Psoas muscle (tissue), 8 donors: ENCODE measurements around the gene CDC42SE2. TPM values are rescaled to one million over a fixed set of nuclear protein-coding genes. Genes with fewer than 3 reads are reported as not detected.

Source experiments
- ATAC-seq, 4 donors: fragments of 200-7000 bp; cut with Tn5 transposase; one replicate each; pipeline ENCODE4 v1.9.1; 2020; ENCODE audit warnings: moderate library complexity in 3 of 4, mild to moderate bottlenecking in 2 of 4
- DNase-seq, 2 donors: peaks; one replicate each; pipeline ENCODE4 v3.0.0-alpha.2; 2020
- H3K27ac ChIP-seq: fragments of 200-600 bp; one replicate; pipeline ENCODE4 v1.8.0; 2022
- H3K27me3 ChIP-seq, 3 donors: fragments of 200-600 bp in 1 of 3; one replicate each; pipeline versions ENCODE4 v1.6.1 to v1.8.0; 2013 to 2022; ENCODE audit warnings: low read length in 2 of 3, mild to moderate bottlenecking in 2 of 3, moderate library complexity in 1 of 3; ENCODE audit not compliant: insufficient read depth in 3 of 3
- H3K36me3 ChIP-seq, 2 donors: fragments of 200-600 bp in 1 of 2; one replicate each; pipeline versions ENCODE4 v1.6.1 to v1.8.0; 2013 to 2022; ENCODE audit warnings: low read depth in 1 of 2, mild to moderate bottlenecking in 1 of 2, moderate library complexity in 1 of 2; ENCODE audit not compliant: insufficient read depth in 1 of 2
- H3K4me1 ChIP-seq: fragments of 200-600 bp; one replicate; pipeline ENCODE4 v1.8.0; 2022
- H3K4me3 ChIP-seq: fragments of 200-600 bp; one replicate; pipeline ENCODE4 v1.8.0; 2022; ENCODE audit warnings: mild to moderate bottlenecking
- H3K9me3 ChIP-seq: fragments of 200-600 bp; one replicate; pipeline ENCODE4 v1.8.0; 2022
- WGBS, 3 donors: extraction: QIAGEN DNeasy Blood & Tissue Kit; methylation state at CpG; one replicate each; pipeline versions ENCODE4 v1.1.6 to v1.1.7; 2013; 5-methylcytosine and 5-hydroxymethylcytosine counted together
- intact Hi-C, 2 donors: fragments of 100-400 bp; cut with DNase I; formaldehyde crosslinking; loops; one replicate each; pipeline versions ENCODE4 v1.11.0 to v1.14.2; 2022
- polyA plus RNA-seq, 3 donors: library from polyadenylated mRNA; stranded (reverse); fragments of 200-250 nt; gene quantifications; one replicate each; pipeline ENCODE4 v1.2.3, GENCODE V29; 2013
- total RNA-seq, 4 donors: library from RNA; stranded (reverse); fragmentation: NEBNext Ultra II Directional in 2 of 4; extraction: Animal tissue kit (Norgen Biotek cat#: 25700) in 2 of 4; gene quantifications; one replicate each; pipeline versions ENCODE4 v1.2.1 to v1.2.4, GENCODE V29; 2021 to 2023
- TF ChIP-seq, protein P1 (sequence below): fragments of 200-600 bp; IDR thresholded peaks from one replicate; pipeline ENCODE4 v1.8.0; 2022; ENCODE audit warnings: antibody characterized with exemption
- donor health status: healthy with polysubstance abuse.
- donor health status: DM: no; HTN: no; CAD: no; lungs with moderate emphysema.
- donor health status: Bipolar disorder and iron deficiency.
- donor health status: healthy.
- donor health status: DM: yes; HTN: yes; CAD: no.
- donor health status: DM: no; HTN: no; CAD: no.
- donor health status: DM: no; HTN: no; CAD: no.
- donor health status: DM: yes; HTN: yes; CAD: no.

The CDC42SE2 gene
- total and polyA plus RNA-seq, 7 donors, result 8.5 to 39.2 (median 10.5) TPM

DNA sequence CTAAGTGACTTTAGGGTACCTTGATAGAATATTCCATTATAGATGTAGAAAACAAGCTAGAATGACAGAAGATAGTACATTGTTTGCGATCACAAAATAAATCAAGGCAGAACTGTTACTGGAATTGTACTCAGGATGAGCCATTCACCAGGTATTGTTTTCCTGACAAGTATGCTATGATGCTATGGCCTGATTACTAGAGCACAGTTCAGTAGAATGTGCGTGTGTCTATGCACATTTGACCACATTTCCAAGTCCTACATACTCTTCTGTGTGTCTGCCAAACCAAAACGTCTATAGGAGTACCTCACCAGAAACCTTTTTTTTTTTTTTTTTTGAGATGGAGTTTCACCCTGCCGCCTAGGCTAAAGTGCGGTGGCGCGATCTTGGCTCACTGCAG is 43.3 kb upstream of the CDC42SE2 start:
- DNase-seq, result no peak
- Histone ChIP-seq H3K36me3 (no peaks in the 10 kb centered on the region), H3K27me3 (no peaks in the 10 kb centered on the region), H3K4me1 (no peaks in the 10 kb centered on the region), H3K9me3 (no peaks in the 10 kb centered on the region), H3K27ac (no peak overlapping the region), H3K4me3 (no peak overlapping the region)
- intact Hi-C loops, result no loop called here
- TF ChIP-seq, protein P1, sequence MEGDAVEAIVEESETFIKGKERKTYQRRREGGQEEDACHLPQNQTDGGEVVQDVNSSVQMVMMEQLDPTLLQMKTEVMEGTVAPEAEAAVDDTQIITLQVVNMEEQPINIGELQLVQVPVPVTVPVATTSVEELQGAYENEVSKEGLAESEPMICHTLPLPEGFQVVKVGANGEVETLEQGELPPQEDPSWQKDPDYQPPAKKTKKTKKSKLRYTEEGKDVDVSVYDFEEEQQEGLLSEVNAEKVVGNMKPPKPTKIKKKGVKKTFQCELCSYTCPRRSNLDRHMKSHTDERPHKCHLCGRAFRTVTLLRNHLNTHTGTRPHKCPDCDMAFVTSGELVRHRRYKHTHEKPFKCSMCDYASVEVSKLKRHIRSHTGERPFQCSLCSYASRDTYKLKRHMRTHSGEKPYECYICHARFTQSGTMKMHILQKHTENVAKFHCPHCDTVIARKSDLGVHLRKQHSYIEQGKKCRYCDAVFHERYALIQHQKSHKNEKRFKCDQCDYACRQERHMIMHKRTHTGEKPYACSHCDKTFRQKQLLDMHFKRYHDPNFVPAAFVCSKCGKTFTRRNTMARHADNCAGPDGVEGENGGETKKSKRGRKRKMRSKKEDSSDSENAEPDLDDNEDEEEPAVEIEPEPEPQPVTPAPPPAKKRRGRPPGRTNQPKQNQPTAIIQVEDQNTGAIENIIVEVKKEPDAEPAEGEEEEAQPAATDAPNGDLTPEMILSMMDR, result no peak
- WGBS, 3 donors, result 88 to 91% (median 90%) methylated on average over 7 of the region's 7 CpGs
- no peak for ATAC-seq

DNA sequence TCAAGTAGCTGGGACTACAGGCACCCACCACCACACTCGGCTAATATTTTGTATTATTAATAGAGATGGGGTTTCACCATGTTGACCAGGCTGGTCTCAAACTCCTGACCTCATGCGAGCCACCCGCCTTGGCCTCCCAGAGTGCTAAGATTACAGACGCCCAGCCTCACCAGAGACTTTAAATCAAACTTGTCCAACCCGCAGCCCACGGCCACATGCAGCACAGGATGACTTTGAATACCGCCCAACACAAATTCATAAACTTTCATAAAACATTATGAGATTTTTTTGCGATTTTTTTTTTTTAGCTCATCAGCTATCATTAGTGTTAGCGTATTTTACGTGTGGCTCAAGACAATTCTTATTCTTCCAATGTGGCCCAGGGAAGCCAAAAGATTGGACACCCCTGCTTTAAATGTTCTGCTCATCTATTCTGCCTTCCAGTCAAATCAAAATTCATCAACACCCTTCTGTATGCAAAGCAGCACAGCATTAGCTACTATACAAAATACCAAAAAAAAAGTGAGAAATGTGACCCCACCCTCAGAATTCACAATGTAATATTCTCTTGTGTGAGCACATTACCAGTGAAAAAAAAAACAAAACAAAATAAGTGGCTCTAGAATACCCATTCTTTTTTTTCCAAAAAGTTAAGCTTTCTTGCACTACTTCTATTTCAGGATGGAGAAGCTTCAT is 42.7 kb upstream of the CDC42SE2 start:
- no peak for DNase-seq
- WGBS, 3 donors, result 89 to 91% (median 91%) methylated on average over 10 of the region's 10 CpGs
- ATAC-seq, result no peak
- TF ChIP-seq, protein P1, result no peak
- no peaks in the 10 kb centered on the region for H3K4me1 ChIP-seq
- intact Hi-C loops, result no loop called here
- no peak overlapping the region for H3K4me3 ChIP-seq
- H3K27ac ChIP-seq, result no peak overlapping the region
- H3K36me3 ChIP-seq, result no peaks in the 10 kb centered on the region
- H3K9me3 ChIP-seq, result no peaks in the 10 kb centered on the region
- no peaks in the 10 kb centered on the region for H3K27me3 ChIP-seq

DNA sequence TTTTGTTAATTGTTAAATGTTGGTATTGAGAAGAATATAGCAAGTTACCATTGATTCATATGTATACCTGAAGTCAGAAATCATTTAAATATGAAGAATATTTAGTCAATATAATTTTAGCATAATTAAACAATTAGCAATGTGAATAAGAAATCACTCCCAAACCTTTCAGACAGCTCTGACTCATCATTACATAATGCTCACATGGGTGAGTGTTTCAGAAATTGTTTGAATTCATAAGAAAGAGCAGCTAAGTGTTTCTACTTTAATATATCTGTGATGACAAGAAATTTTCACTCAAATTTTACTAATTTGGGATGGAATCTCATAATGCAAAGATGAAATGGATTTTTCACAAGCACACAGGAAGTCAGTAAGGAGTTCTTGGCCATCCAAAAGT is 42.0 kb upstream of the CDC42SE2 start:
- no peak overlapping the region for H3K27ac ChIP-seq
- TF ChIP-seq, protein P1, result no peak
- no peaks in the 10 kb centered on the region for H3K36me3 ChIP-seq
- intact Hi-C loops, result no loop called here
- no peak for ATAC-seq
- H3K4me3 ChIP-seq, result no peak overlapping the region
- H3K4me1 ChIP-seq, result no peaks in the 10 kb centered on the region
- no peaks in the 10 kb centered on the region for H3K9me3 ChIP-seq
- DNase-seq, result no peak
- no peaks in the 10 kb centered on the region for H3K27me3 ChIP-seq

DNA sequence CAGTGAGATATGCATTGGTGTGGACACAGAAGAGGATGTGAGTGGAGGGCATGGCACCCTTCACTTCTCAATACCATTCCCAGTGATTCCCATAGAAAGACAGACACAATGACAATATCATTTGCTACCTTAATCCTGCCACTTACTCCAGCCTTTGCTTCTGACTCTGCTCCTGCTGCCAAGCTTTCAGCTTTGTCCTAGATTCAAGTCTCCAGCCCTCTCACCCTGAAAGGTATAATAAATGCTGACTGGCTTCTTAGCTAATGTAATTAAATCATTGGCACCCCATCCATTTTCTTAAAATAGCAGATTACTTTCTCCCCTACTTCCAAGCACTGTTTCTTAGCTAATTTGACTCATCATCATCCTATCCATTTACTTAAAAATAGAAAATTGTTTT is 41.1 kb upstream of the CDC42SE2 start:
- no peak overlapping the region for H3K4me3 ChIP-seq
- H3K27me3 ChIP-seq, result no peaks in the 10 kb centered on the region
- intact Hi-C loops, result no loop called here
- DNase-seq (no peak), ATAC-seq (no peak)
- TF ChIP-seq, protein P1, result no peak
- H3K4me1 ChIP-seq, result no peaks in the 10 kb centered on the region
- no peaks in the 10 kb centered on the region for H3K9me3 ChIP-seq
- no peaks in the 10 kb centered on the region for H3K36me3 ChIP-seq
- no peak overlapping the region for H3K27ac ChIP-seq

DNA sequence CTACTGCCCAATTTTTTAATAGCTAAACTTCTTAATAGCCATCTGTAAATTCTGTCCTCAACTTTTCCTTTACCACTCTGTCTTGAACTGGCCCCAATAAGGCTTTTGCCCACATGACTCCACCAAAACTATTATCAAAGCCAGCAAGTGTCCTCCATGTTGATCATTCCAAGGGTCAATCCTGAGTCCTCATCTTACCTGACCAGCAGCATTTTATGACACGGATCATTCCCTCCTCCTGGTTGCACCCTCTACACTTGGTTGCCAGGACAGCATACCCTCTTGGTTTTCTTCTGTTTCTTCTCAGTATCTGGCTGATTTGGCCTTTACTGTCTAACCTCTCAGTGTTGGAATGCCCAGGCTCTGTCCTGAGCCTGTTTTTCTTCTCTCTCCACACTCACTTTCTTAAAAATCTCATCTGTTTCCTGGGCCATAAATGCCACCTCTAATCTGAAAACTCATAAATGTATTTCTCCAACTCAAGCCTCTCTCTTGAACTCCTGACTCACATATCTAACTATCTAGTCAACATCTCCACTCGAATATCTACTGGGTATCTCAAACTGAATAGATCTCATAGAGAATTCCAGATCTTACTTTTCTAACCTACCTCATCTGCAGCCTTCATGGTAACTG is 40.0 kb upstream of the CDC42SE2 start:
- H3K27me3 ChIP-seq, result no peaks in the 10 kb centered on the region
- intact Hi-C loops, result no loop called here
- WGBS, 3 donors, result 81 to 88% (median 86%) methylated on average over 2 of the region's 2 CpGs
- no peaks in the 10 kb centered on the region for H3K36me3 ChIP-seq
- H3K9me3 ChIP-seq, result no peaks in the 10 kb centered on the region
- H3K4me1 ChIP-seq, result no peaks in the 10 kb centered on the region
- DNase-seq (no peak), ATAC-seq (no peak)
- H3K27ac ChIP-seq, result no peak overlapping the region
- H3K4me3 ChIP-seq, result no peak overlapping the region
- TF ChIP-seq, protein P1, result no peak
